ENCODE measurements around the gene MEGF6. TPM values are rescaled to one million over a fixed set of nuclear protein-coding genes. Genes with fewer than 3 reads are reported as not detected.

The MEGF6 gene
- total RNA-seq, 1 experiment from 2014 or later: 21.3 TPM

DNA sequence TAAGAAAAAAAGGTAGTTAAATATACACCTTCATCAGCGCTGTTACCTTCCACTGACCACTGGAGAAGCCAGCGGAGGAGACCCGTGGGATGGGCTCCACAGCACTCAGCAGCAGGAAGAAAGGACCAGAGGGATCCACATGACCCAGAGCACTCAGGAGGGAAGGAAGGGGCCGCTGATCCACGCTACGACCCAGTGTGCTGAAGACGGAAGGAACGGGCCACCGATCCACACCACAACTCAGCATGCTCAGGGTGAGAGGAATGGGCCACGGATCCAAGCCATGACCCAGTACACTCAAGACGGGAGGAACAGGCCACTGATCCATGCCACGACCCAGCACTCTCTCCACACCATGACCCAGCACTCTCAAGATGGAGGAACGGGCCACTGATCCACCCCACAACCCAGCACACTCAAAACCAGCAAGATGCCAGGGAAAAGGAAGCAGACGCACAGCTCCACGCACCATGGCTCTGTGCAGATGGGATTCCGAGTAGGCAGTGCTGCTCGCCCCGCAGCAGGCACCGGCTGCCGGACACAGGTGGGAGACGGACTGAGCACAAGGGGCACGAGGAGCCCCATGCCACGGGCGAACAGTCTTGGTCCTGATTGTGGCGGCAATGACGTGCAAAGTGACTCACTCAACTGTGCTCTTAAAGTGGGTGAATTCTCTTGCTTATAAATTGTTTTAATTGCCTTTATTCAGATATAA lies 29.9 kb upstream of the MEGF6 start:
- no peak overlapping the region for H2AFZ ChIP-seq (ENCODE audit: low read length)
- no peak overlapping the region for H3K56ac ChIP-seq (ENCODE audit: insufficient read length, low read depth, low read length)
- H3T11ph ChIP-seq (ENCODE audit: low read length): no peak overlapping the region
- no peaks in the 10 kb centered on the region for H3K27me3 Mint-ChIP-seq (ENCODE audit: low read depth)
- no peak overlapping the region for H2BK120ac ChIP-seq (ENCODE audit: low read depth, low read length, poor library complexity, severe bottlenecking)
- no peaks in the 10 kb centered on the region for H3K4me1 ChIP-seq (ENCODE audit: insufficient read depth, low read length)
- H4K8ac ChIP-seq (replicated peaks; ENCODE audit: insufficient read length, low read depth, low read length): no peak overlapping the region
- no peak overlapping the region for H3K9ac ChIP-seq (ENCODE audit: extremely low read depth, insufficient read length, low read length)
- no peak overlapping the region for H3K4me2 ChIP-seq (ENCODE audit: insufficient read depth, insufficient read length, low read length)
- no peak overlapping the region for H3K27ac ChIP-seq (ENCODE audit: insufficient read length, low read depth, low read length)
- no peak overlapping the region for H2BK15ac ChIP-seq (ENCODE audit: low read depth, low read length)
- H3K14ac ChIP-seq (ENCODE audit: insufficient read depth, low read length): no peak overlapping the region
- H2BK12ac ChIP-seq (ENCODE audit: insufficient read length, low read depth, low read length): no peak overlapping the region
- H3K27ac Mint-ChIP-seq: no peak overlapping the region; a peak in 1 of 7 replicates
- no peak overlapping the region for H3K4ac ChIP-seq (ENCODE audit: low read depth, low read length)
- no peak overlapping the region for H3K23ac ChIP-seq (ENCODE audit: insufficient read length, low read depth, low read length)
- no peak for DNase-seq
- H3K18ac ChIP-seq (ENCODE audit: insufficient read length, low read depth, low read length): no peak overlapping the region
- no peaks in the 10 kb centered on the region for H3K27me3 ChIP-seq (ENCODE audit: insufficient read depth, low read length)
- no peak overlapping the region for H2BK5ac ChIP-seq (ENCODE audit: insufficient read length, low read length)
- no peak overlapping the region for H2AK5ac ChIP-seq (ENCODE audit: insufficient read length, low read length)
- H3K23me2 ChIP-seq (ENCODE audit: insufficient read length, low read depth, low read length, poor library complexity, severe bottlenecking): no peaks in the 10 kb centered on the region
- H3K4me3 Mint-ChIP-seq: no peak overlapping the region
- peaks cover 6 to 54% (median 31%) of the 10 kb centered on the region in 3 experiments; a peak in 6 of 7 replicates for H3K36me3 Mint-ChIP-seq (ENCODE audit: insufficient read depth in 1 of 3, low read depth in 3 of 3)
- H3K79me1 ChIP-seq (ENCODE audit: insufficient read depth, low read depth, low read length, poor library complexity, severe bottlenecking): no peaks in the 10 kb centered on the region
- H4K5ac ChIP-seq (ENCODE audit: insufficient read length, low read depth, low read length): no peak overlapping the region
- H3K9me3 ChIP-seq (ENCODE audit: control insufficient read depth, low read depth, low read length): no peaks in the 10 kb centered on the region
- no CpG with 5 or more reads among the region's 26 CpGs for whole genome bisulfite sequencing (ENCODE audit: extremely low coverage, insufficient read length, low lambda C conversion rate)
- no peaks in the 10 kb centered on the region for H3K9me3 Mint-ChIP-seq
- no peaks in the 10 kb centered on the region for H3K4me1 Mint-ChIP-seq
- H2BK20ac ChIP-seq (ENCODE audit: low read depth, low read length, poor library complexity, severe bottlenecking): no peak overlapping the region
- H3K79me2 ChIP-seq (ENCODE audit: insufficient read depth, low read length): no peaks in the 10 kb centered on the region
- no peaks in the 10 kb centered on the region for H4K20me1 ChIP-seq (ENCODE audit: control insufficient read depth, insufficient read depth, insufficient read length)
- no peak overlapping the region for H4K91ac ChIP-seq (ENCODE audit: insufficient read length, low read depth, low read length)
- TF ChIP-seq, protein P1, sequence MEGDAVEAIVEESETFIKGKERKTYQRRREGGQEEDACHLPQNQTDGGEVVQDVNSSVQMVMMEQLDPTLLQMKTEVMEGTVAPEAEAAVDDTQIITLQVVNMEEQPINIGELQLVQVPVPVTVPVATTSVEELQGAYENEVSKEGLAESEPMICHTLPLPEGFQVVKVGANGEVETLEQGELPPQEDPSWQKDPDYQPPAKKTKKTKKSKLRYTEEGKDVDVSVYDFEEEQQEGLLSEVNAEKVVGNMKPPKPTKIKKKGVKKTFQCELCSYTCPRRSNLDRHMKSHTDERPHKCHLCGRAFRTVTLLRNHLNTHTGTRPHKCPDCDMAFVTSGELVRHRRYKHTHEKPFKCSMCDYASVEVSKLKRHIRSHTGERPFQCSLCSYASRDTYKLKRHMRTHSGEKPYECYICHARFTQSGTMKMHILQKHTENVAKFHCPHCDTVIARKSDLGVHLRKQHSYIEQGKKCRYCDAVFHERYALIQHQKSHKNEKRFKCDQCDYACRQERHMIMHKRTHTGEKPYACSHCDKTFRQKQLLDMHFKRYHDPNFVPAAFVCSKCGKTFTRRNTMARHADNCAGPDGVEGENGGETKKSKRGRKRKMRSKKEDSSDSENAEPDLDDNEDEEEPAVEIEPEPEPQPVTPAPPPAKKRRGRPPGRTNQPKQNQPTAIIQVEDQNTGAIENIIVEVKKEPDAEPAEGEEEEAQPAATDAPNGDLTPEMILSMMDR (conservative IDR thresholded peaks at IDR 0.05): no peak
